Measurements from ENCODE around the gene CYB5R4. TPM values are rescaled to one million over a fixed set of nuclear protein-coding genes. Genes with fewer than 3 reads are reported as not detected.

Gene CYB5R4
- total and polyA plus RNA-seq, 2 experiments from 2014 or later = 4.1 to 17.5 TPM

DNA sequence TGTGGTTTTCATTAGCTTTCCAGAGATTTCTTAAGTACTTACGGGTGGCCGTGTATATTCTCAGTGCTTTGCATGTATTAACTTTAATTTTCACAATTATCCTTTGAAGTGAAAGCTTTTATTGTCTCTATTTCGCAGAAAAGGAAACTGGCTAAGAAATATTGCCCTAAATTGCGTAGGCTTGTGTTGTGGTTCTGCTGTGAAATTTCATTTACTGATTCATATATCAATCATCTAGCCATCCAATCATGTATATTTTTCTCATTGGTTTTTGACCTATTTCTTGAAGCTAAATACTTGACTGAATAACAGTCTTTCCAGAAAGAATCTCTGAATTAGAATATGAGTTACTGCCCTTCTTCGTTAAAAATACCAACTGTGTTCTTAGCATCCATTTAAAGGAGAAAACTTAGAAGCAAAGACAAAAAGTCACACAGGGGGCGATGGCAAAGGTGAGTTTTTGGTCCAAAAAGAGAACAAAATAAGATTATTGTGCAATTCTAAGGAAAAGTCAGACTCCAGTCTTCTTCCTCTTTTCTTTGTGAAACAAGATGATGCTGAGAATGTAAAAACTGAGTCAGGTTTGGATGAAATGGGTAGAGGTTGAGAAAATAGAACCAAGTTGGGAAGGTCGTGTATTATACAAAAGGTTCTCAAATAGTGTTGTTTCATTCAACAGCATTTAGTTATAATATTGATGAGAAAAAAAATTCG lies 1.4 kb downstream of the CYB5R4 start:
- TF ChIP-seq EZH2 (IDR thresholded peaks at IDR 0.05; ENCODE audit: insufficient read depth, poor library complexity, severe bottlenecking) = no peak
- no peak for TF ChIP-seq EZH2phosphoT487 (IDR thresholded peaks at IDR 0.05; ENCODE audit: insufficient read depth, low read depth)
- no peak for DNase-seq
- 74 to 76% methylated on average over 8 of the region's 8 CpGs for WGBS, 2 experiments (ENCODE audit: low coverage in 1 of 2, low lambda C conversion rate in 2 of 2, missing lambda C conversion rate in 2 of 2)
- Histone ChIP-seq H2AFZ (no peak overlapping the region), H3K9ac (no peak overlapping the region; the same call in 1 of the 2 replicates), H3K27ac (no peak overlapping the region), H3K27me3 (replicated peaks; ENCODE audit: insufficient read depth) (no peaks in the 10 kb centered on the region), H3K4me1 (ENCODE audit: insufficient read depth) (peaks cover 8% of the 10 kb centered on the region; the same call in 1 of the 2 replicates), H3K79me2 (ENCODE audit: insufficient read depth) (peaks cover 40% of the 10 kb centered on the region), H4K20me1 (ENCODE audit: insufficient read depth) (0 out of 2 replicates have a peak, but pooled peaks cover 4% of the 10 kb centered on the region), H3K9me3 (ENCODE audit: low read depth) (no peaks in the 10 kb centered on the region), H3K36me3 (ENCODE audit: low read depth) (no peaks in the 10 kb centered on the region), H3K9me2 (ENCODE audit: insufficient read depth) (no peaks in the 10 kb centered on the region), H3K4me3 (peak overlapping the region; percentile 86), H3K4me2 (ENCODE audit: unreplicated experiment) (peak overlapping the region; percentile 80), H3F3A (ENCODE audit: insufficient read depth) (0 out of 2 replicates have a peak, but pooled peaks cover 4% of the 10 kb centered on the region)
- in situ Hi-C loops (cut with MboI) = no loop called here

DNA sequence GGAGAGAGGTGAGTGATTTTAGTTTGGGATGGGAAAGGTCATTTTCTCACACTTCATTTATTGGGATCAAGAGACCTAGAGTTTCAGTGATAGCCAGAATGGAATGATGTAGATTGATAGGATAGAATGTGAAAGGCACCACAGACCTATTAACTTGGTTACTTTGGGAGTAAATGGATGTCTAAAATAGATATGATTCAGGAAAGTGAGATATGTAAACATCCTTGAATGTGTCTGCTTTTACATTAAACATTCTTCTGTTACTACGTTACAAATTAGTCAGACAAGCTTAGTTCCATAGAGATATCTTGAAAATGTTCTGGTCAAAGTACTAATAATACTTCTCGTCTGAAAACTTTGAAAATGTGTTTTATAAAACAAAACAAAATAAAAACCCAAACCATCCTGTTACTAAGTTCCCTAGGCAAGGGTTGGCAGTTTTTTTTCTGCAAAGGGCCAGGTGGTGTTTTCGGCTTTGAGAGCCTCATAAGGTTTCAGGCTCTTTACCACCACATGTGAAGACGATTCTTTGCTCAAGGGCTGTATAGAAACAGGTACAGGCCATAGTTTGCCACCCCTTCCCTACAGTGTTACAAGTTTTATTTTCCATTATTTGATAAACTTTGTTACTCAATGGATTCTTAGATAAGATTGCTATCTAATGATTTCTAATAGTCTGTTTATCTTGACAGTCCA lies 3.4 kb downstream of the CYB5R4 start:
- TF ChIP-seq EZH2phosphoT487 (IDR thresholded peaks at IDR 0.05; ENCODE audit: insufficient read depth, low read depth) (no peak), EZH2 (IDR thresholded peaks at IDR 0.05; ENCODE audit: insufficient read depth, poor library complexity, severe bottlenecking) (no peak)
- H3K27me3 ChIP-seq (replicated peaks; ENCODE audit: insufficient read depth) = no peaks in the 10 kb centered on the region
- H3K4me1 ChIP-seq (ENCODE audit: insufficient read depth) = peaks cover 15% of the 10 kb centered on the region
- H2AFZ ChIP-seq = no peak overlapping the region
- H3K9me2 ChIP-seq (ENCODE audit: insufficient read depth) = no peaks in the 10 kb centered on the region
- DNase-seq = no peak
- 93 to 96% methylated on average over 4 of the region's 4 CpGs for WGBS, 2 experiments (ENCODE audit: low coverage in 1 of 2, low lambda C conversion rate in 2 of 2, missing lambda C conversion rate in 2 of 2)
- in situ Hi-C loops (cut with MboI) = no loop called here
- no peak overlapping the region for H3K4me3 ChIP-seq
- no peak overlapping the region for H3K4me2 ChIP-seq (ENCODE audit: unreplicated experiment)
- 0 out of 2 replicates have a peak, but pooled peaks cover 4% of the 10 kb centered on the region for H4K20me1 ChIP-seq (ENCODE audit: insufficient read depth)
- H3K9ac ChIP-seq = no peak overlapping the region
- no peaks in the 10 kb centered on the region for H3K9me3 ChIP-seq (ENCODE audit: low read depth)
- H3K27ac ChIP-seq = no peak overlapping the region
- H3F3A ChIP-seq (ENCODE audit: insufficient read depth) = peaks cover 18% of the 10 kb centered on the region
- no peaks in the 10 kb centered on the region for H3K36me3 ChIP-seq (ENCODE audit: low read depth)
- H3K79me2 ChIP-seq (ENCODE audit: insufficient read depth) = peaks cover 40% of the 10 kb centered on the region

- in situ Hi-C loops (cut with MboI) = no loop called here
- peaks cover 20% of the 10 kb centered on the region for H3K4me1 ChIP-seq (ENCODE audit: insufficient read depth)
- DNase-seq = no peak
- TF ChIP-seq EZH2phosphoT487 (IDR thresholded peaks at IDR 0.05; ENCODE audit: insufficient read depth, low read depth) (no peak), EZH2 (IDR thresholded peaks at IDR 0.05; ENCODE audit: insufficient read depth, poor library complexity, severe bottlenecking) (no peak)
- H3K27ac ChIP-seq = peak overlapping the region; percentile 88
- H2AFZ ChIP-seq = peak overlapping the region; percentile 62
- peaks cover 29% of the 10 kb centered on the region for H3F3A ChIP-seq (ENCODE audit: insufficient read depth)
- H3K4me2 ChIP-seq (ENCODE audit: unreplicated experiment) = peak overlapping the region; percentile 31
- no peaks in the 10 kb centered on the region for H3K9me3 ChIP-seq (ENCODE audit: low read depth)
- H3K9me2 ChIP-seq (ENCODE audit: insufficient read depth) = no peaks in the 10 kb centered on the region
- H3K4me3 ChIP-seq = no peak overlapping the region
- peaks cover 33% of the 10 kb centered on the region for H3K79me2 ChIP-seq (ENCODE audit: insufficient read depth)
- no peaks in the 10 kb centered on the region for H4K20me1 ChIP-seq (ENCODE audit: insufficient read depth)
- H3K27me3 ChIP-seq (replicated peaks; ENCODE audit: insufficient read depth) = no peaks in the 10 kb centered on the region
- H3K9ac ChIP-seq = peak overlapping the region; percentile 56
- no peaks in the 10 kb centered on the region for H3K36me3 ChIP-seq (ENCODE audit: low read depth)
These were observed 7.6 kb downstream of the CYB5R4 start for GRCh38 chr6:83867043-83867442.

GRCh38 chr6:83867527-83868161 lies 8.2 kb downstream of the CYB5R4 start:
- H3K79me2 ChIP-seq (ENCODE audit: insufficient read depth) = peaks cover 29% of the 10 kb centered on the region
- H2AFZ ChIP-seq = peak overlapping the region; percentile 62
- H3K27ac ChIP-seq = peak overlapping the region; percentile 88
- H3K9ac ChIP-seq = peak overlapping the region; percentile 57
- in situ Hi-C loops (cut with MboI) = no loop called here
- 0 to 7% methylated on average over 9 of the region's 9 CpGs for WGBS, 2 experiments (ENCODE audit: low coverage in 1 of 2, low lambda C conversion rate in 2 of 2, missing lambda C conversion rate in 2 of 2)
- H4K20me1 ChIP-seq (ENCODE audit: insufficient read depth) = no peaks in the 10 kb centered on the region
- TF ChIP-seq EZH2 (IDR thresholded peaks at IDR 0.05; ENCODE audit: insufficient read depth, poor library complexity, severe bottlenecking) (no peak), EZH2phosphoT487 (IDR thresholded peaks at IDR 0.05; ENCODE audit: insufficient read depth, low read depth) (no peak)
- H3K36me3 ChIP-seq (ENCODE audit: low read depth) = no peaks in the 10 kb centered on the region
- DNase-seq = peak; percentile 100
- H3K4me2 ChIP-seq (ENCODE audit: unreplicated experiment) = peak overlapping the region; percentile 61
- H3K4me1 ChIP-seq (ENCODE audit: insufficient read depth) = peaks cover 20% of the 10 kb centered on the region
- H3K27me3 ChIP-seq (replicated peaks; ENCODE audit: insufficient read depth) = no peaks in the 10 kb centered on the region
- peak overlapping the region; percentile 17; the same call in 1 of the 2 replicates for H3K4me3 ChIP-seq
- no peaks in the 10 kb centered on the region for H3K9me2 ChIP-seq (ENCODE audit: insufficient read depth)
- H3K9me3 ChIP-seq (ENCODE audit: low read depth) = no peaks in the 10 kb centered on the region
- H3F3A ChIP-seq (ENCODE audit: insufficient read depth) = peaks cover 29% of the 10 kb centered on the region
